ENCODE results near the gene TP53. TPM values are rescaled to one million over a fixed set of nuclear protein-coding genes. Genes with fewer than 3 reads are reported as not detected.

TP53 gene
- total RNA-seq, 1 experiment from 2014 or later: 181 TPM

- BruUV-seq (replicated peaks): no TSS peak
- intact Hi-C loops (cut with micrococcal nuclease): no loop called here
- Mint-ChIP-seq H3K27me3 (ENCODE audit: insufficient read depth, unreplicated experiment) (peaks cover 23% of the 10 kb centered on the region), H3K4me1 (ENCODE audit: insufficient read depth, unreplicated experiment) (peaks cover 6% of the 10 kb centered on the region), H3K4me3 (ENCODE audit: unreplicated experiment) (peak within 1 kb of the TSS; percentile 76), H3K27ac (ENCODE audit: low read depth, unreplicated experiment) (no peak within 1 kb of the TSS), H3K36me3 (ENCODE audit: insufficient read depth, unreplicated experiment) (peaks cover 11% of the 10 kb centered on the region), H3K9me3 (ENCODE audit: unreplicated experiment) (no peaks in the 10 kb centered on the region)
- POLR2A ChIA-PET: interaction anchor here (0.9 to 3.7 kb wide), 2 partner anchors 12 to 18 kb away, joined by 3 to 18 read pairs; partner anchors contain the start of genes DNAH2 and TP53
- DNase-seq (ENCODE audit: unreplicated experiment): peak; percentile 28
- CTCF ChIA-PET: interaction anchor here (0.5 to 2.4 kb wide), 3 partner anchors 12 to 286 kb away, joined by 3 to 11 read pairs (median 3); partner anchors contain the start of gene DNAH2
- TF ChIP-seq CTCF (IDR thresholded peaks at IDR 0.05; ENCODE audit: unreplicated experiment): no peak
Measured at GRCh38 chr17:7704601-7705268, 17.4 kb upstream of the TP53 start, which contains the start of gene EFNB3. EFNB3 (plus strand) TSS chr17:7705202; CDS start chr17:7705599, 397 bp downstream.

GRCh38 chr17:7703584-7704479, 16.5 kb upstream of the TP53 start:
- no TSS peak for BruUV-seq (replicated peaks)
- peaks cover 11% of the 10 kb centered on the region for H3K36me3 Mint-ChIP-seq (ENCODE audit: insufficient read depth, unreplicated experiment)
- POLR2A ChIA-PET: interaction anchor here (0.7 to 3.7 kb wide), 5 partner anchors 12 to 159 kb away, joined by 4 to 18 read pairs (median 4); partner anchors contain the start of genes DNAH2 and WRAP53
- TF ChIP-seq CTCF (IDR thresholded peaks at IDR 0.05; ENCODE audit: unreplicated experiment): no peak
- CTCF ChIA-PET: interaction anchor here (0.6 to 0.8 kb wide), 3 partner anchors 16 to 286 kb away, joined by 3 to 4 read pairs (median 3); partner anchors contain the start of gene WRAP53
- H3K27ac Mint-ChIP-seq (ENCODE audit: low read depth, unreplicated experiment): no peak overlapping the region
- peaks cover 6% of the 10 kb centered on the region for H3K4me1 Mint-ChIP-seq (ENCODE audit: insufficient read depth, unreplicated experiment)
- peaks cover 23% of the 10 kb centered on the region for H3K27me3 Mint-ChIP-seq (ENCODE audit: insufficient read depth, unreplicated experiment)
- H3K4me3 Mint-ChIP-seq (ENCODE audit: unreplicated experiment): peak overlapping the region; percentile 76
- intact Hi-C loops (cut with micrococcal nuclease): no loop called here
- DNase-seq (ENCODE audit: unreplicated experiment): no peak
- H3K9me3 Mint-ChIP-seq (ENCODE audit: unreplicated experiment): no peaks in the 10 kb centered on the region

GRCh38 chr17:7702776-7703175, 15.5 kb upstream of the TP53 start:
- no TSS peak for BruUV-seq (replicated peaks)
- POLR2A ChIA-PET: interaction anchor here (0.7 to 1.6 kb wide), 3 partner anchors 13 to 160 kb away, joined by 4 to 6 read pairs (median 4); partner anchors contain the start of gene WRAP53

More at GRCh38 chr17:7702776-7703175, 15.5 kb upstream of the TP53 start:
- Mint-ChIP-seq H3K36me3 (ENCODE audit: insufficient read depth, unreplicated experiment) (peaks cover 11% of the 10 kb centered on the region), H3K4me1 (ENCODE audit: insufficient read depth, unreplicated experiment) (peaks cover 6% of the 10 kb centered on the region), H3K27me3 (ENCODE audit: insufficient read depth, unreplicated experiment) (peaks cover 23% of the 10 kb centered on the region), H3K4me3 (ENCODE audit: unreplicated experiment) (no peak overlapping the region), H3K9me3 (ENCODE audit: unreplicated experiment) (no peaks in the 10 kb centered on the region), H3K27ac (ENCODE audit: low read depth, unreplicated experiment) (no peak overlapping the region)
- CTCF ChIA-PET: no interaction called here
- DNase-seq (ENCODE audit: unreplicated experiment): no peak
- TF ChIP-seq CTCF (IDR thresholded peaks at IDR 0.05; ENCODE audit: unreplicated experiment): no peak
- intact Hi-C loops (cut with micrococcal nuclease): no loop called here

Data from MCF 10A (cell line).